ENCODE results near the gene PTPN13. TPM values are rescaled to one million over a fixed set of nuclear protein-coding genes. Genes with fewer than 3 reads are reported as not detected.
"Not testable (repeated sequence)": the region's sequence is repeated elsewhere in the genome, so short reads cannot be mapped to it uniquely, and the experiment has no call there.

PTPN13 gene
- total RNA-seq, 1 donor from 2014 or later = 37.8 TPM

DNA sequence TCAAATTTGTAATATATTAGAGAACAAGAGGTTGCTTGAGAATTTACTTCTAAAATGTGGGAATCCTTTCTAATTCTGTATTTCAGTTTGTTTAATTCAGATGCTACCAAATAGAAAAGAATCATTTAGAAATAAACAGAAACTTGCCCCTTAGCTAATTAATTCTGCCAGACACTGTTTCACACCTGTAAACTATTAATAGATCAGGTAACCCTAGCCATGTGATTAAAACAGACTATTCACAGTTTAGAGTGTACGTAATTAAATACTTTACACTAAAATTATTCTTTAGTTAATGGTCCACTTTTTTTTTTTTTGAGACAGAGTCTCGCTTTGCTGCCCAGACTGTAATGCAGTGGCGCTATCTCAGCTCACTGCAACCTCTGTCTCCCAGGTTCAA is 124.0 kb downstream of the PTPN13 start:
- no peak for DNase-seq (ENCODE audit: low spot score)

DNA sequence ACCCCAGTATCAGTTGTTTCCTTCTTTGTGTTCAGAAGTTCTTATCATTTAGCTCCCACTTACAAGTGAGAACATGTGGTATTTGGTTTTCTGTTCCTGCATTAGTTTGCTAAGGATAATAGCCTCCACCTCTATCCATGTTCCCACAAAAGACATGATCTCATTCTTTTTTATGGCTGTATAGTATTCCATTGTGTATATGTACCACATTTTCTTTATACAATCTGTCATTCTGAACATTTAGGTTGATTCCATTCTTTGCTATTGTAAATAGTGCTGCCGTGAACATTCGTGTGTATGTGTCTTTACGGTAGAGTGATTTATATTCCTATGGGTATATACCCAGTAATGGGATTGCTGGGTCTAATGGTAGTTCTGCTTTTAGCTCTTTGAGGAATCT is 125.0 kb downstream of the PTPN13 start:
- DNase-seq (ENCODE audit: low spot score) = not testable (repeated sequence)

DNA sequence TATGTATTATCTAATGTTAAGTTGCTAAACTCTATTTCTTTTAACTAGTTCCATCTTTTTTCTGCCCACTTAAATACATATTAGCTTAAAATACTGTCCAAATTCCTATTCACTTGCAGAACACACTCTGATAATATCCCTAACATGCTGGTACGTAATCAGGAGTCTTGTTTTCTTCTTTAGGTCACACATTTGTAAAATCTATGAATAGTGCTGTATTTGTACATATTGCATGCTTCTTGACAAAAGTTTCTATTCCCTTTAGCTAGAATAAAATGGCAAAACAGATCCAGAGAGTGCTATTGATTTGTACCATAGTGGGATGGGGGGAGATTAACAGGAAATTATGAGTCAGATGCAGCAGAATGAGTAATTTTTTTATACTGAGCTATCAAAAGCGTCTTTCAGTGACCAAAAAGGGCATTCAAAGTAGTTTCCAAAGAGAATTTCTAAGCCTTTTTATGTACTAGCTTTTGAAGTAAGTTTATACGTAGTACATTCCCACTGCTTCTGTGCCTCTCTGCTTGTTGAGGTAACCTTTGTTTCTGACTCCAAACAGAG is 126.5 kb downstream of the PTPN13 start:
- DNase-seq (ENCODE audit: low spot score) = no peak

DNA sequence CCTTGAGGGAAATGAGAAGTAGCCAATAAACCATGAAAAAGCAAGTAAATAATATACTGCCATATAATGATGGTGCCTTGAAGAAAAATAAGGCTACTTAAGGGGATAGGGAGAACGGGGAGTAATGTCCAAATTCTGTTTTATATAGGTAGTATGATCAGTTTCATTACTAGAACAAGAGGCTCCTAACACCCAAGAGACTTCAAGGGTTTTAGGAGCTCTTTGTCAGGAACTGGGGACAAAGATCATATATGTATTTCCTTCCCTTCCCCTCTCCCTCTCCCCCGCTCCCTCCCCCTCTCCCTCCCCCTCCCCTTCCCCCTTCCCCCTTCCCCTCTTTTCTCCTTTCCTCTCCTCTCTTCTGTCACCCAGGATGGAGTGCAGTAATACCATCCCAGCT is 127.3 kb downstream of the PTPN13 start:
- no peak for DNase-seq (ENCODE audit: low spot score)

DNA sequence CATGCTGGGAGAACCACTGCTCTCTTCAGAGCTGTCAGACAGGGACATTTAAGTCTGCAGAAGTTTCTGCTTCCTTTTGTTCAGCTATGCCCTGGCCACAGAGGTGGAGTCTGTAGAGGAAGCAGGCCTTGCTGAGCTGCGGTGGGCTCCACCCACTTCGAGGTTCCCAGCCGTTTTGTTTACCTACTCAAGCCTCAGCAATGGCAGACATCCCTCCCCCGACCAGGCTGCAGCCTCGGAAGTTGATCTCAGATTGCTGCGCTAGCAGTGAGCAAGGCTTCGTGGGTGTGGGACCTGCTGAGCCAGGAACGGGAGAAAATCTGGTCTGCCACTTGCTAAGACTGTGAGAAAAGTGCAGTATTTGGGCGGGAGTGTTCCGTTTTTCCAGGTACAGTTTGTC is 136.2 kb downstream of the PTPN13 start:
- no peak for DNase-seq (ENCODE audit: low spot score)

DNA sequence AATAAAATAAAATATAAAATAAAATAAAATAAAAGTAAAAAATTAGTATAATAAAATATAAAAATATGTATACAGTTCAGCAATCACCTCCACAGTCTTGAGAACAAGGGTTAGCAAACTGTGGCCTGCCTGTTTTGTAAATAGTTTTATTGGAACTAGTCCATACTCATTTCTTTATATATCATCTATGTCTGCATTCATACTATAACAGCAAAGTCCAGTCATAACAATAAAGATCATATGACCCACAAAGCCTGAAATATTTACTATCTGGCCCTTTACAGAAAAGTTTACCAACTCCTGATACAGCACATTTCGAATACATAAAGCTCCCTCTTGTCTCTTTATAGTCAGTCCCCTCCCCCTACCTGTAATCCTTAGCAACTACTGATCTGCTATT is 143.1 kb downstream of the PTPN13 start:
- no peak for DNase-seq (ENCODE audit: low spot score)

DNA sequence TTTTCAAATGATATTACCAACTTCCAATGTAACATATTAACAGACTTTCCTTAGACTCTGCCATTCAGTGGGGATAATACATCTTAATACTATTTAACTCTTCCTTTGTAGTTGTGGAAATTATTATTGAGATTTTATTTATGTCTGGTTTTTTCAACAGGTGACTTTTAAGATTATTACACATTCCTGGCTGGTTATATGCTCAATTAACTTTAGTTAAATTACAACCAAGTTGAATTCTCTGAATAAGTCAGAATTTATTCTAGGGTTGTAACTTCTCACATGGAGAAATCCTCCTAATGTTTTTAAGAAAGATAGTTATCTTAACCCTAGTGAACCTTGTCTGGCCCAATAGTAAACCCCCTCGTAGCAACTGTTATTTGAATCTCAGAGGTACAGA is 147.7 kb downstream of the PTPN13 start:
- DNase-seq (ENCODE audit: low spot score) = no peak

DNA sequence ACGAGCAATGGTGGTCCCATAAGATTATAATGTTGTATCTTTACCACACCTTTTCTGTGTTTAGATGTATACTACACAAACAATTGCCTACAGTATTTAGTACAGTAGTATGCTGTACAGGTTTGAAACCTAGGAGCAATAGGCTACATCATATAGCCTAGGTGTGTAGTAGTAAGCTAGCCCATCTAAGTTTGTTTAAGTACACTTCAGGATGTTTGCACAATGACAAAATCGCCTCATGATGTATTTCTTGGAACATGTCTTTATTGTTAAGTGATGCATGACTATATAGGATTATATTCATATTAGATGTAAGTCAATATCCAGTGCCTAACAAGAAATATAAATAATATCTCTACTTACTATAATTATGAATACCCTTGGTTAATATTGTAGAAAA is 150.5 kb downstream of the PTPN13 start:
- DNase-seq (ENCODE audit: low spot score) = no peak

DNA sequence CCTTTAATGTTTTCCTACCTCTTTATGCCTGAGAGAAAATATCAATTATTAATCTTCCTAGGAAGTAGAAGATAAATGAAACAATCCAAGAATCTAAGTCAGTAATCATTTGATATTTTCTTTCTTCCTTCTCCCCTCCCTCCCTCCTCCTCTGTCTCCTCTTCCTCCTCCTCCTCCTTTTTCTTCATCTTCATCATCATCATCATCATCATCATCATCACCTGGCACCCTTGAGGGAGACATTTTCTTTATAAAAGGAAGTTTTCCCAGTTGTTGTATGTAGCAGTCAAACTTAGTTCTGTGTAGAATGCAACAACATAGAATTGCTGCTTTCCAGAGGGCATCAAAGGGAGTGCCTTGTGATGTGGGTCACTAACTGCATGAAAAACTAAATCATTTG is 155.0 kb downstream of the PTPN13 start:
- no peak for DNase-seq (ENCODE audit: low spot score)

DNA sequence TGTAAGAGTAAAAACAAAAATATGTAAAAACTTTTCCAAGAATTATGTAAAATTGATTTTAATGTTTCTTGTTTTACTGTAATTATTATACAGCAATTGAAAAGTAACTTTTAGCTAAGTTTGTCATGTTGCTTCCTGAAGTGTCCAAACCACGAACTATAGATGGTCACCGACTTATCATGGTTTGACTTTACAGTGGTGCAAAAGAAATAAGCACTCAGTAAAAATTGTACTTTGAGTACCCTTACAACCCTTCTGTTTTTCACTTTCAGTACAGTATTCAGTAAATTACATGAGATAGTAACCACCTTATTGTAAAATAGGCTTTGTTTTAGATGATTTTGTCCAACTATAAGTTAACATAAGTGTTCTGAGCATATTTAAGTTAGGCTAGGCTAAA is 161.3 kb downstream of the PTPN13 start:
- no peak for DNase-seq (ENCODE audit: low spot score)

DNA sequence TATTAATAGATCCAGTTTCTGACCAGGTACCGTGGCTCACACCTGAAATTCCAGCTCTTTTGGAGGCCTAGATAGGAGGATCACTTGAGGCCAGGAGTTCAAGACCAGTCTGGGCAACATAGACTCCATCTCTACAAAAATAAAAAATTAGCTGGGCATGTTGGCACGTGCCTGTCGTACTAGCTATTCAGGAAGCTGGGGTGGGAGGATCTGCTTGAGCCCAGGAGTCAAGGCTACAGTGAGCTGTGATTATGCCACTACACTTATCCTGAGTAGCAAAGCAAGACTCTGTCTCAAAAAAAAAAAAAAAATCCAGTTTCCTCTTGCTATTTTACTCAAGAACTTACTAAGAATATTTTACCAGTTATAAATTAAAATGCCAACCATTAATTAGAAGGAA is 163.4 kb downstream of the PTPN13 start:
- DNase-seq (ENCODE audit: low spot score) = no peak

DNA sequence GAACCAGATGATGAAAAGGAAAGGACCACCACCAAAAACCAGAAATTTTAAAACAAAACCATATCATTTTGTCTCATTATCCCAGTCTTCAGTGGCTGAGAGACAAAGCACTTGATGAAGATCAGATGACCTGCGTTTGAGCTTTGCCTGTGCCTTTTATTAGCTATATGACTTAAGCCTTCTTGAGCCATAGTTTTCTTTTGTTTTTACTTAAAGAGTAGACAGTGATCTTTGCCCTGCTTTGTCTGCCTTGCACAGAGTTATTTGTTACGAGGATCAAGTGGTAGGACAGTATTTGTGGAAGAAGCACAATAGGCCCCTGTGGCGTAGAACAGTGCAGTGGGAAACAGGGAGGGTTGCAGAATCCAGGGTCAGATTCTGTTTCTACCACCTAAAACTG is 165.2 kb downstream of the PTPN13 start:
- no peak for DNase-seq (ENCODE audit: low spot score)

DNA sequence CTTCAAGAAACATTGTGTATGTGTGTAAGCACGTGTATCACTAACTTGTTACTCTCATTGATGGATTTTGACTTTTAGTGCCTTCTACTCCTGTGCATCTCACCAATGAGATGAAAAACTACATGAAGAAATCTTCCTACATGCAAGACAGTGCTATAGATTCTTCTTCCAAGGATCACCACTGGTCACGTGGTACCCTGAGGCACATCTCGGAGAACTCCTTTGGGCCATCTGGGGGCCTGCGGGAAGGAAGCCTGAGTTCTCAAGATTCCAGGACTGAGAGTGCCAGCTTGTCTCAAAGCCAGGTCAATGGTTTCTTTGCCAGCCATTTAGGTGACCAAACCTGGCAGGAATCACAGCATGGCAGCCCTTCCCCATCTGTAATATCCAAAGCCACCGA is 168.5 kb downstream of the PTPN13 start:
- DNase-seq (ENCODE audit: low spot score) = no peak

DNA sequence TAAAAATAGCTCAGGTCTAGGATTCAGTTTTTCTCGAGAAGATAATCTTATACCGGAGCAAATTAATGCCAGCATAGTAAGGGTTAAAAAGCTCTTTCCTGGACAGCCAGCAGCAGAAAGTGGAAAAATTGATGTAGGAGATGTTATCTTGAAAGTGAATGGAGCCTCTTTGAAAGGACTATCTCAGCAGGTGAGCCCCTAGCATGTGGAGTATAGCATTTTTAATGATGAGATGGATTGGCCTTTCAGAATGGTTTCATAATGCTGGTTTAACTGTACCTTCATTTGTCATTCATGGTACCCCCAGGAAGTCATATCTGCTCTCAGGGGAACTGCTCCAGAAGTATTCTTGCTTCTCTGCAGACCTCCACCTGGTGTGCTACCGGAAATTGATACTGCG is 175.7 kb downstream of the PTPN13 start:
- no peak for DNase-seq (ENCODE audit: low spot score)

DNA sequence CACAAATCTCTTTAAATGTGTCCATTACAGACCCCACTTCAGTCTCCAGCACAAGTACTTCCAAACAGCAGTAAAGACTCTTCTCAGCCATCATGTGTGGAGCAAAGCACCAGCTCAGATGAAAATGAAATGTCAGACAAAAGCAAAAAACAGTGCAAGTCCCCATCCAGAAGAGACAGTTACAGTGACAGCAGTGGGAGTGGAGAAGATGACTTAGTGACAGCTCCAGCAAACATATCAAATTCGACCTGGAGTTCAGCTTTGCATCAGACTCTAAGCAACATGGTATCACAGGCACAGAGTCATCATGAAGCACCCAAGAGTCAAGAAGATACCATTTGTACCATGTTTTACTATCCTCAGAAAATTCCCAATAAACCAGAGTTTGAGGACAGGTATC is 177.0 kb downstream of the PTPN13 start:
- no peak for DNase-seq (ENCODE audit: low spot score)

DNA sequence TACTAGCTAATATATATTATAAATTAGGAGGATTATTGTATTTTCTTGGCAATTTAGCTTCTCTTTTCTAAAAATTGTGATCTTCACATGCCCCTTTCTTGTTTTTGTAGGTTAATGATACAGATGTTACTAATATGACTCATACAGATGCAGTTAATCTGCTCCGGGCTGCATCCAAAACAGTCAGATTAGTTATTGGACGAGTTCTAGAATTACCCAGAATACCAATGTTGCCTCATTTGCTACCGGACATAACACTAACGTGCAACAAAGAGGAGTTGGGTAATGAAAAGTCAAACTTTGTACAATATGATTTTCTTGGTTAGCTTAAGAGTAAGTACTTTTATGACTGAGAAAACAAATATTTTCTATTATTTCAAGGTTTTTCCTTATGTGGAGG is 180.9 kb downstream of the PTPN13 start:
- no peak for DNase-seq (ENCODE audit: low spot score)

DNA sequence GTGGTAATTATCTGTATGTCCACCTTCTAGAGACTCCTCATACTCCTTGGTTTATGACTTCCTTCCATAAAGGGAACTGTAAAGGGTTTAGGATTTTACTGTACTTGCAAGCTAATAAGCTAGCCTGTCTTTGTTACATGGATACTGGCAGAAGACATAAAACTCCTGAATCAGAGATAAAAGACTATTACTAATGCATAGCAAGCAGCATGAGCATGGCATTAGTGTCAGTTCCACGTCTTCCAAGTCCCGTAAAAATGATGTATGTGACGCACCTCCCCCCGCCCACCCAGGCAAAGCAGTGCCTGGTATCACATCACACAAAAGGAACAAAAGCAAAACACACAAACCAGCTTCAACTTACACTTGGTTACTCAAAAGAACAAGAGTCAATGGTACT is 184.1 kb downstream of the PTPN13 start:
- DNase-seq (ENCODE audit: low spot score) = no peak

DNA sequence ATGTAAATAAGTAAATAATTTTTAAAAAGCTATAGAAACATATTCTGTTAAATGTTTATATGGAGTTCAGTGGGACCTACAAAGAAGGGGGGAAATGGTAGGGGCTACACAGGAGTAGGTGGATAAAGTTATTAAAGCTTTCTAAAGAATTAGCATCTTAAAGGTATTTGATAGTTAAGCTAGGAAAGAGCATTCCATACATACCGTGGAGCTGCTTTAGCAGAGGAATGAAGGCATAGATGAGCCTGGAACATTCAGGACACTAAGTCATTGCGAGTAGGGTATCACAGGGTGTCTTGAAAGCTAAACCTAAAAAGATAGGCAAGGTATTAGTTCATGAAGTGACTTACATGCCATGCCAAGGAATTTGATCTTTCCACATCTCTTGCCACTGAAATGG is 194.7 kb downstream of the PTPN13 start:
- no peak for DNase-seq (ENCODE audit: low spot score)

DNA sequence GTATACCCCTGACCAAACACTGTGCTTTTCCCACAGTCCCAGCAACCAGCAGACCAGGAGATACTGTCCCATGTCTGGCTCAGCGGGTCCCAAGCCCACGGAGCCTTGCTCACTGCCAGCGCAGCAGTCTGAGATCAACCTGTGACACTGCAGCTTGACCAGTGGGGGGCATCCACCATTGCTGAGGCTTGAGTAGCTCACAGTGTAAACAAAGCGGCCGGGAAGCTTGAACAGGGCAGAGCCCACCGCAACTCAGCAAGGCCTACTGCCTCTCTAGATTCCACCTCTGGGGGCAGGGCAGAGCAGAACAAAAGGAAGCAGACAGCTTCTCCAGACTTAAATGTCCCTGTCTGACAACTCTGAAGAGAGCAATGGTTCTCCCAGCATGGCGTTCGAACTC is 197.0 kb downstream of the PTPN13 start:
- DNase-seq (ENCODE audit: low spot score) = no peak

DNA sequence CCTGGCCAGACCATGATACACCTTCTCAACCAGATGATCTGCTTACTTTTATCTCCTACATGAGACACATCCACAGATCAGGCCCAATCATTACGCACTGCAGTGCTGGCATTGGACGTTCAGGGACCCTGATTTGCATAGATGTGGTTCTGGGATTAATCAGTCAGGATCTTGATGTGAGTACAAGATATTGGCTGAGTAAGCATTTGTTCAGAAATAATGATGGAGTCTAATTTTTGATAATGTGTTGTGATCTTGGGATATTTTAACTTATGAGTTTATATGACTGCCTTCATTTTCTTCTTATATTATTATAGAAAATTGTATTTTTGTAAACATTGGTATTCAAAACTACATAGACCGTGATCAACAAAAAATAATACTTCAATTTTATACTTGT is 215.7 kb downstream of the PTPN13 start:
- DNase-seq (ENCODE audit: low spot score) = no peak

DNA sequence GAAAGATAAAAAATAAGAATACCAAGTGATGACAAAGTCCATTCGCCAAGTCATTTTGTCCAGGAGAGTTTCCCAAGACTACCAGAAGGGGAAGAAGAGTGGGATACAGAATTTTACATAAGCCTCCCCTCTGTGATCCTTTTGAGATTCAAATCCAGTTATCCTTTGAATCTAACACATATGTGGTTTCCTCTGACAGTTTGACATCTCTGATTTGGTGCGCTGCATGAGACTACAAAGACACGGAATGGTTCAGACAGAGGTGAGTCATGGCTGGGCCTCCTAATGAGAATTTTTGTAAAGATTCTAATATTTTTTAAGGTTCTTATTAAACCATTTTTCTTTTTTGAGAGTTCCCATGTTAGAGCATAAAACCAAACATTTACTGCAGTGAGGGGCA is 216.7 kb downstream of the PTPN13 start:
- DNase-seq (ENCODE audit: low spot score) = no peak

DNA sequence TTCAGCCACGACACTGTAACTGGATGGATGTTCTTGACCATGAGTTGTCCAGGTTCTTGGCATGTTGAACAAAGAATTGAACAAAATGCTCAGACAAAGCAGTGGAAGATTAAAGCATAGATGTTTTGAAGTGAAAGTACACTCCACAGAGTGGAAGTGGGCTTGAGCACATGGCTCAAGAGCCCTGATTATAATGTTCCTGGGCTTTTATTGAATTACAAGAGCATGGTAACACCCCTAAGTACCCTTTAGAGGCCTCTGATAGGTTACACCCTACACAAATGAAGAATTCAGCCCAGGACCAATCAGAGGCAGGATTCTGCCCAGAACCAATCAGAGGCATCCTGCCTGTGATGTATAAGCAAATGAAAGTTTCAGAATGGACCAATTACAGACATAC is 221.5 kb downstream of the PTPN13 start:
- DNase-seq (ENCODE audit: low spot score) = no peak

DNA sequence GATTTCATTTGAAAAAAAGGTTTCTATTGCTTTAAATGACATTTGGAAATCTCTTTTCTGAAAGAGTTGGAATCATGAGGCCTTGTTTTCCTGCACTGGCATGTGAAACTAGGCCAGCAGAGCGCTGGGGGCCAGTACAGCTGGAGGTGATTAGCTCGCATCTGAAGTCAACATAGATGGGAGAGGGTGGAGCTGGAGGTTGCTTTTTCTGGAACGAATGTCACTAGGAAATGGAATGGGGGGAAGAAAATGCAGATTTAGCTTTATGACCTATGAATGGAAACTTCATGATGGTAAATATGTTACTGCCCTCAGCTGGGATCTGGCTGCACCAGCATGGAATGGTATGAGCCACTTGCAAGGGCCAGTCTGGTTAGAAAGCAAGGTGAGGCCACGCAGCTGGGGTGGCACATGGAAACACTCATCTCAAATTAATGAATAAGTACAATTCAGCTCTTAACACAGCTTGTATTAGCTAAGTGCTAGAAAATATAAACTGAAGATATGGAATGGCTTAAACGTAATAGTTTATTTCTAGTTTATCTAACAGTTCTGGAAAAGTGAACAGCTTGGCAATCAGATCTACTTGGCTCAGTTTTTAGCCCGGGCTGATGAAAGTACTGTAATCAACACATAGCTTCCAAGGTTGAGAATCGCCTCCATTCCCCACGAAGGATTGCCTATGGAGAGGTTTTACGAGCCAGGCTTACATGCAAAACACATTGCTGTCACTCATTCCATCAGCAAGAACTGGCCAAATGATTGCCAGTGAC is 222.6 kb downstream of the PTPN13 start:
- peak; percentile 15 for DNase-seq (ENCODE audit: low spot score)

DNA sequence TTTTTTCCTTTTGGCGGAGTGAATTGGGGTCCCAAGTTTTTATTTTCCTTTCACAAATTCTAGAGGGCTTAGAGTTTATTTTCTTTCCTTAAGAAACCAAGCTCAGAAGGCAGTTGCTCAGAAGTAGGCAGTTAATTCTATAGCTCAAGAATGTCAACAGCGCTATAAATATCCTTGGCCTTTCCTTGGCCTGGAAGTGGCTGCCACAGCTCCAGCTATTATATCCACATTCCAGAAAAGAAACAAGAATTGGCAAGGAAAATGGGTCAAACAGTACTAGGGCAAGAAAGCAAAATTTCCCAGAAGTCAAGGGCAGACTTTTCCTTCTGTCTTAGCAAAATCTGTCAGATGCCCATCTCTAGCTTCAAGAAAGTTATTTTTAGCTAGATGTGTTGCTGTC is 224.1 kb downstream of the PTPN13 start:
- DNase-seq (ENCODE audit: low spot score) = peak; percentile 10
